Measurements from ENCODE around the gene CA6. TPM values are rescaled to one million over a fixed set of nuclear protein-coding genes. Genes with fewer than 3 reads are reported as not detected.
"Not testable (repeated sequence)": the region's sequence is repeated elsewhere in the genome, so short reads cannot be mapped to it uniquely, and the experiment has no call there.

Gene CA6
- total RNA-seq, 2 donors from 2014 or later = not detected

GRCh38 chr1:9018333-9018732 lies 72.7 kb downstream of the CA6 start:
- Histone ChIP-seq H3K27me3 (replicated peaks; ENCODE audit: insufficient read depth) (no peaks in the 10 kb centered on the region), H3K4me1 (replicated peaks) (no peaks in the 10 kb centered on the region), H3K4me3 (no peak overlapping the region), H3K27ac (no peak overlapping the region), H3K36me3 (no peaks in the 10 kb centered on the region), H3K9me3 (no peaks in the 10 kb centered on the region)
- 43% methylated on average over 13 of the region's 13 CpGs for WGBS
- TF ChIP-seq CTCF (IDR thresholded peaks at IDR 0.05) (no peak), POLR2A (IDR thresholded peaks at IDR 0.05) (no peak), POLR2AphosphoS5 (IDR thresholded peaks at IDR 0.05) (no peak)
- DNase-seq (ENCODE audit: low spot score) = no peak
- intact Hi-C loops (cut with DNase I) = no loop called here

GRCh38 chr1:9019896-9020295 lies 74.2 kb downstream of the CA6 start:
- TF ChIP-seq POLR2A (IDR thresholded peaks at IDR 0.05) (no peak), CTCF (IDR thresholded peaks at IDR 0.05) (no peak), POLR2AphosphoS5 (IDR thresholded peaks at IDR 0.05) (no peak)
- H3K4me1 ChIP-seq (replicated peaks) = no peaks in the 10 kb centered on the region
- H3K9me3 ChIP-seq = no peaks in the 10 kb centered on the region
- no peak overlapping the region for H3K27ac ChIP-seq
- H3K27me3 ChIP-seq (replicated peaks; ENCODE audit: insufficient read depth) = no peaks in the 10 kb centered on the region
- 62% methylated on average over 4 of the region's 4 CpGs for WGBS
- no peaks in the 10 kb centered on the region for H3K36me3 ChIP-seq
- intact Hi-C loops (cut with DNase I) = no loop called here
- DNase-seq (ENCODE audit: low spot score) = no peak
- no peak overlapping the region for H3K4me3 ChIP-seq

GRCh38 chr1:9020305-9020704 lies 74.6 kb downstream of the CA6 start:
- intact Hi-C loops (cut with DNase I) = no loop called here
- no peak for DNase-seq (ENCODE audit: low spot score)
- no peaks in the 10 kb centered on the region for H3K9me3 ChIP-seq
- no peaks in the 10 kb centered on the region for H3K36me3 ChIP-seq
- no peak overlapping the region for H3K4me3 ChIP-seq
- WGBS = 61% methylated on average over 6 of the region's 6 CpGs
- H3K4me1 ChIP-seq (replicated peaks) = no peaks in the 10 kb centered on the region
- TF ChIP-seq POLR2AphosphoS5 (IDR thresholded peaks at IDR 0.05) = no peak
- TF ChIP-seq POLR2A (IDR thresholded peaks at IDR 0.05) = no peak
- no peak for TF ChIP-seq CTCF (IDR thresholded peaks at IDR 0.05)
- no peak overlapping the region for H3K27ac ChIP-seq
- no peaks in the 10 kb centered on the region for H3K27me3 ChIP-seq (replicated peaks; ENCODE audit: insufficient read depth)

- H3K9me3 ChIP-seq; H3K27me3 ChIP-seq (replicated peaks; ENCODE audit: insufficient read depth); H3K27ac ChIP-seq; H3K36me3 ChIP-seq; H3K4me1 ChIP-seq (replicated peaks); intact Hi-C loops (cut with DNase I); H3K4me3 ChIP-seq; DNase-seq (ENCODE audit: low spot score): not testable (repeated sequence)
- whole genome bisulfite sequencing = 73% methylated on average over 12 of the region's 15 CpGs
These were observed 76.5 kb downstream of the CA6 start for GRCh38 chr1:9022026-9022738.

GRCh38 chr1:9022773-9023172 lies 77.1 kb downstream of the CA6 start:
- no peak for DNase-seq (ENCODE audit: low spot score)
- no peaks in the 10 kb centered on the region for H3K9me3 ChIP-seq
- H3K36me3 ChIP-seq = no peaks in the 10 kb centered on the region
- intact Hi-C loops (cut with DNase I) = no loop called here
- 99% methylated on average over 10 of the region's 10 CpGs for WGBS
- H3K27me3 ChIP-seq (replicated peaks; ENCODE audit: insufficient read depth) = no peaks in the 10 kb centered on the region
- H3K4me3 ChIP-seq = no peak overlapping the region
- H3K27ac ChIP-seq = no peak overlapping the region
- TF ChIP-seq POLR2AphosphoS5 (IDR thresholded peaks at IDR 0.05) = no peak
- H3K4me1 ChIP-seq (replicated peaks) = no peaks in the 10 kb centered on the region

Small RNA genes lying within 50 kb of the gene (small RNA-seq; reads per million reads assigned to genes)
- gene AL139415.2 (0 reads per million in 2 donors), gene RN7SL451P (0 reads per million in 2 donors)

Other genes with a start within 250 kb of the CA6 start
- gene RERE, start 128.2 kb upstream of the CA6 start, total RNA-seq = 100 to 1,000 TPM; 207 to 322 TPM
- gene ENO1, start 67.2 kb upstream of the CA6 start, total RNA-seq = 100 to 1,000 TPM; 386 to 423 TPM
- gene SLC2A7, start 80.6 kb downstream of the CA6 start, total RNA-seq = not detected
- 10 to 100 TPM; 25.4 to 55.0 TPM for gene SLC2A5, start 123.8 kb downstream of the CA6 start, total RNA-seq
- 10 to 100 TPM in 1 of 2 donors, 1 to 10 TPM in 1; 5.6 to 10.7 TPM for gene GPR157, start 183.2 kb downstream of the CA6 start, total RNA-seq

Data from prostate gland (tissue), 2 donors.